GM06990 (cell line): ENCODE data around the gene AK2.
"Not testable (repeated sequence)": the region's sequence is repeated elsewhere in the genome, so short reads cannot be mapped to it uniquely, and the experiment has no call there.

Source experiments
- DNase-seq: peaks from one replicate; pipeline ENCODE4 v3.0.0-alpha.2; 2011; ENCODE audit not compliant: insufficient read length; ENCODE audit errors: extremely low read depth
- H3K27me3 ChIP-seq: replicated peaks from 2 replicates; pipeline ENCODE4 v1.6.0; 2011; ENCODE audit warnings: low read length; ENCODE audit not compliant: control insufficient read depth, insufficient read depth
- H3K36me3 ChIP-seq: 2 replicates; pipeline ENCODE4 v1.5.1; 2011; ENCODE audit warnings: low read length; ENCODE audit not compliant: control insufficient read depth, insufficient read depth
- H3K4me3 ChIP-seq: replicated peaks from 2 replicates; pipeline ENCODE4 v1.5.1; 2011; ENCODE audit warnings: low read depth, mild to moderate bottlenecking, control low read depth, low read length
- CTCF ChIP-seq: IDR thresholded peaks from 2 replicates; pipeline ENCODE4 v1.5.1; 2011; ENCODE audit warnings: low read length, control low read depth, mild to moderate bottlenecking, inconsistent platforms; ENCODE audit not compliant: insufficient read depth, poor library complexity, severe bottlenecking

AK2 gene

GRCh38 chr1:33025761-33026160 lies 10.9 kb downstream of the AK2 start:
- H3K27me3 ChIP-seq, result no peaks in the 10 kb centered on the region
- H3K36me3 ChIP-seq, result peaks cover 15% of the 10 kb centered on the region
- no peak overlapping the region for H3K4me3 ChIP-seq
- no peak for DNase-seq
- no peak for TF ChIP-seq CTCF

- H3K27me3 ChIP-seq, result no peaks in the 10 kb centered on the region
- TF ChIP-seq CTCF, result no peak
- peaks cover 16% of the 10 kb centered on the region for H3K36me3 ChIP-seq
- no peak overlapping the region; the same call in 1 of the 2 replicates for H3K4me3 ChIP-seq
- DNase-seq, result no peak
Observed at GRCh38 chr1:33025180-33025569, 11.5 kb downstream of the AK2 start.

- H3K4me3 ChIP-seq, H3K27me3 ChIP-seq: not testable (repeated sequence)
- peaks cover 16% of the 10 kb centered on the region for H3K36me3 ChIP-seq
- DNase-seq, result peak; percentile 28
Observed at GRCh38 chr1:33024430-33025179, 12.1 kb downstream of the AK2 start.

- peaks cover 18% of the 10 kb centered on the region for H3K36me3 ChIP-seq
Observed at GRCh38 chr1:33022650-33023200, 14.0 kb downstream of the AK2 start.

GRCh38 chr1:33021567-33022431 lies 14.9 kb downstream of the AK2 start:
- no peak for DNase-seq
- Histone ChIP-seq H3K4me3 (no peak overlapping the region), H3K36me3 (peaks cover 19% of the 10 kb centered on the region), H3K27me3 (no peaks in the 10 kb centered on the region)
- TF ChIP-seq CTCF, result no peak

More at GRCh38 chr1:33022650-33023200, 14.0 kb downstream of the AK2 start:
- DNase-seq, result no peak
- no peak for TF ChIP-seq CTCF
- H3K27me3 ChIP-seq, result no peaks in the 10 kb centered on the region
- H3K4me3 ChIP-seq, result no peak overlapping the region

GRCh38 chr1:33018112-33018511 lies 18.6 kb downstream of the AK2 start:
- Histone ChIP-seq H3K27me3 (no peaks in the 10 kb centered on the region), H3K4me3 (no peak overlapping the region), H3K36me3 (peaks cover 34% of the 10 kb centered on the region)
- DNase-seq, result no peak
- TF ChIP-seq CTCF, result no peak
